ENCODE data around the gene ITIH5. TPM values are rescaled to one million over a fixed set of nuclear protein-coding genes. Genes with fewer than 3 reads are reported as not detected.
A peak's percentile ranks its signal among the peaks of the same experiment; 100 is the strongest.

ITIH5 gene
- total and polyA plus RNA-seq, 2 of the 13 experiments (the other 11 are each of a cell fraction or from before 2014, with no cell fraction given), result 4.7 to 8.9 TPM

- TF ChIP-seq ZNF205 (CRISPR knock-in tag; IDR thresholded peaks at IDR 0.05) (peak; percentile 45; the same call in 1 of the 2 replicates), ZNF33A (CRISPR knock-in tag; IDR thresholded peaks at IDR 0.05; ENCODE audit: borderline replicate concordance) (no peak; the same call in 1 of the 2 replicates), ESRRA (CRISPR knock-in tag; IDR thresholded peaks at IDR 0.05; ENCODE audit: low read depth) (peak; percentile 48; the same call in 1 of the 2 replicates), HES4 (CRISPR knock-in tag; IDR thresholded peaks at IDR 0.05; ENCODE audit: borderline replicate concordance) (no peak), HNF1B (CRISPR knock-in tag; IDR thresholded peaks at IDR 0.05) (peak; percentile 68), DMTF1 (CRISPR knock-in tag; IDR thresholded peaks at IDR 0.05) (no peak), BATF2 (CRISPR knock-in tag; IDR thresholded peaks at IDR 0.05) (no peak), REL (CRISPR knock-in tag; conservative IDR thresholded peaks at IDR 0.05) (no peak), SIX4 (CRISPR knock-in tag; IDR thresholded peaks at IDR 0.05) (peak; percentile 95), ARNT2 (CRISPR knock-in tag; IDR thresholded peaks at IDR 0.05; ENCODE audit: low read depth) (0 out of 2 replicates have a peak, but pooled peaks have one; percentile 51), ZNF557 (CRISPR knock-in tag; IDR thresholded peaks at IDR 0.05) (0 out of 2 replicates have a peak, but pooled peaks have one; percentile 30), ZNF564 (CRISPR knock-in tag; IDR thresholded peaks at IDR 0.05) (no peak), ZNF616 (CRISPR knock-in tag; IDR thresholded peaks at IDR 0.05; ENCODE audit: low read depth) (no peak), ZNF143 (CRISPR knock-in tag; IDR thresholded peaks at IDR 0.05) (peak; percentile 78), BCLAF1 (IDR thresholded peaks at IDR 0.05) (no peak), ZNF441 (CRISPR knock-in tag; IDR thresholded peaks at IDR 0.05; ENCODE audit: borderline replicate concordance) (no peak), JUNB (CRISPR knock-in tag; IDR thresholded peaks at IDR 0.05; ENCODE audit: borderline replicate concordance) (peak; percentile 53; the same call in 1 of the 2 replicates), POLR2AphosphoS5 (IDR thresholded peaks at IDR 0.05; ENCODE audit: low read depth, low read length) (no peak), HNF4G (IDR thresholded peaks at IDR 0.05; ENCODE audit: borderline replicate concordance, low read depth, low read length) (peak; percentile 92), HNF4G (CRISPR knock-in tag; IDR thresholded peaks at IDR 0.05; ENCODE audit: borderline replicate concordance, low read depth) (peak; percentile 66; the same call in 1 of the 2 replicates), ZNF160 (CRISPR knock-in tag; IDR thresholded peaks at IDR 0.05) (no peak), ZKSCAN8 (CRISPR knock-in tag; IDR thresholded peaks at IDR 0.05; ENCODE audit: borderline replicate concordance) (peak; percentile 65; the same call in 1 of the 2 replicates), SMC3 (IDR thresholded peaks at IDR 0.05; ENCODE audit: low read length) (peak; percentile 32; the same call in 1 of the 2 replicates)
Observed at GRCh38 chr10:7700577-7701125, 33.9 kb upstream of the ITIH5 start (continued).
